Ascending aorta (tissue), 2 donors: Measurements from ENCODE around the gene COL12A1. TPM values are rescaled to one million over a fixed set of nuclear protein-coding genes. Genes with fewer than 3 reads are reported as not detected.
"Not testable (repeated sequence)": the region's sequence is repeated elsewhere in the genome, so short reads cannot be mapped to it uniquely, and the experiment has no call there.

Source experiments
- DNase-seq, 2 donors: peaks; one replicate each; pipeline ENCODE4 v3.0.0-alpha.2; 2019; ENCODE audit warnings: low spot score in 2 of 2
- H3K27ac ChIP-seq, 2 donors: fragments of 200-600 bp; sonication (generic); one replicate each; pipeline ENCODE4 v1.5.1; 2016 to 2017; ENCODE audit warnings: mild to moderate bottlenecking in 1 of 2
- H3K27me3 ChIP-seq: fragments of 200-600 bp; sonication (generic); one replicate; pipeline ENCODE4 v1.5.1; 2017
- H3K36me3 ChIP-seq, 2 donors: fragments of 200-600 bp; sonication (generic); one replicate each; pipeline ENCODE4 v1.5.1; 2016
- H3K4me1 ChIP-seq, 2 donors: fragments of 200-600 bp; sonication (generic); one replicate each; pipeline ENCODE4 v1.5.1; 2016 to 2017; ENCODE audit warnings: mild to moderate bottlenecking in 1 of 2
- H3K4me3 ChIP-seq, 2 donors: fragments of 200-600 bp; sonication (generic); one replicate each; pipeline ENCODE4 v1.5.1; 2016 to 2017; ENCODE audit warnings: mild to moderate bottlenecking in 1 of 2
- H3K9me3 ChIP-seq, 2 donors: fragments of 200-600 bp; sonication (generic); one replicate each; pipeline ENCODE4 v1.5.1; 2016
- intact Hi-C: fragments of 100-400 bp; cut with DNase I; formaldehyde crosslinking; loops from one replicate; pipeline ENCODE4 v1.15.1; 2023
- total RNA-seq: library from RNA; depleted of rRNA; stranded (reverse); fragments of >200 nt; gene quantifications from one replicate; pipeline ENCODE4 v1.1.0, GENCODE V29; 2016
- TF ChIP-seq, protein P1 (sequence below), 3 experiments: fragments of 200-600 bp in 2 of 3; fragments of 450-650 bp in 1 of 3; sonication (generic) in 2 of 3; IDR thresholded peaks; one replicate each; pipeline ENCODE4 v1.5.1; 2016 to 2019; ENCODE audit warnings: antibody characterized with exemption in 3 of 3, mild to moderate bottlenecking in 1 of 3, moderate library complexity in 1 of 3

The COL12A1 gene
- total RNA-seq, 1 donor from 2014 or later = 140 TPM

DNA sequence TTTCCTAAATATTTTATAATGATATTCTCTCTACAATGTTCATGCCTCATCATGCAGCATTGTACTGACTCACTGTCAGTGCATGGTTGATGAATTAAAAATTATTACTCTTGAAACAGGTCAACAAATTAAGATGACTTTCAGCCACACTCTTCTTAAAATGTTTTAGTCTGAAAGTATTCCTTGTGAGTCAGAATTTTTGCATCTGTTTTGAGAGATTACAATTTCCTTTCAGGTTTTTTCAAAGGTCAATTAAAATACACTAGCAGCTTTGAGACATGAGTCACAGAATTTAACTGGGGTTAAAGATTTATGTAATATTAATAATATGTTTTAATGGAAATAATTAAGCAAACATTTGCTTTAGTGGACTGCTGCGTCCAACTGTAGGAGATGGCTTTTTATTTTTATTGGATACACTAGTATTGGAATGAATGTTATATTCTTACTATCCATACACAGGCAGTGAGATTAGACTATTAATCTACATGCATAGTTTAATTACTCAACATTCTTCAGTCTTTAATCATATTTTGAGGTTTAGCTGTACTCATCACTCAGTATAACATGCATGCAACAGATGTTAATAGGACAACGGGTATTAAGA, 9.7 kb downstream of the COL12A1 start:
- Histone ChIP-seq H3K27ac (no peak overlapping the region), H3K36me3 (peaks cover 0 to 14% of the 10 kb centered on the region in 2 donors), H3K4me3 (no peak overlapping the region), H3K4me1 (peaks cover 2 to 5% of the 10 kb centered on the region in 2 donors), H3K9me3 (no peaks in the 10 kb centered on the region), H3K27me3 (no peaks in the 10 kb centered on the region)
- TF ChIP-seq, protein P1, sequence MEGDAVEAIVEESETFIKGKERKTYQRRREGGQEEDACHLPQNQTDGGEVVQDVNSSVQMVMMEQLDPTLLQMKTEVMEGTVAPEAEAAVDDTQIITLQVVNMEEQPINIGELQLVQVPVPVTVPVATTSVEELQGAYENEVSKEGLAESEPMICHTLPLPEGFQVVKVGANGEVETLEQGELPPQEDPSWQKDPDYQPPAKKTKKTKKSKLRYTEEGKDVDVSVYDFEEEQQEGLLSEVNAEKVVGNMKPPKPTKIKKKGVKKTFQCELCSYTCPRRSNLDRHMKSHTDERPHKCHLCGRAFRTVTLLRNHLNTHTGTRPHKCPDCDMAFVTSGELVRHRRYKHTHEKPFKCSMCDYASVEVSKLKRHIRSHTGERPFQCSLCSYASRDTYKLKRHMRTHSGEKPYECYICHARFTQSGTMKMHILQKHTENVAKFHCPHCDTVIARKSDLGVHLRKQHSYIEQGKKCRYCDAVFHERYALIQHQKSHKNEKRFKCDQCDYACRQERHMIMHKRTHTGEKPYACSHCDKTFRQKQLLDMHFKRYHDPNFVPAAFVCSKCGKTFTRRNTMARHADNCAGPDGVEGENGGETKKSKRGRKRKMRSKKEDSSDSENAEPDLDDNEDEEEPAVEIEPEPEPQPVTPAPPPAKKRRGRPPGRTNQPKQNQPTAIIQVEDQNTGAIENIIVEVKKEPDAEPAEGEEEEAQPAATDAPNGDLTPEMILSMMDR (IDR thresholded peaks at IDR 0.05) = no peak
- DNase-seq = no peak
- intact Hi-C loops = no loop called here

DNA sequence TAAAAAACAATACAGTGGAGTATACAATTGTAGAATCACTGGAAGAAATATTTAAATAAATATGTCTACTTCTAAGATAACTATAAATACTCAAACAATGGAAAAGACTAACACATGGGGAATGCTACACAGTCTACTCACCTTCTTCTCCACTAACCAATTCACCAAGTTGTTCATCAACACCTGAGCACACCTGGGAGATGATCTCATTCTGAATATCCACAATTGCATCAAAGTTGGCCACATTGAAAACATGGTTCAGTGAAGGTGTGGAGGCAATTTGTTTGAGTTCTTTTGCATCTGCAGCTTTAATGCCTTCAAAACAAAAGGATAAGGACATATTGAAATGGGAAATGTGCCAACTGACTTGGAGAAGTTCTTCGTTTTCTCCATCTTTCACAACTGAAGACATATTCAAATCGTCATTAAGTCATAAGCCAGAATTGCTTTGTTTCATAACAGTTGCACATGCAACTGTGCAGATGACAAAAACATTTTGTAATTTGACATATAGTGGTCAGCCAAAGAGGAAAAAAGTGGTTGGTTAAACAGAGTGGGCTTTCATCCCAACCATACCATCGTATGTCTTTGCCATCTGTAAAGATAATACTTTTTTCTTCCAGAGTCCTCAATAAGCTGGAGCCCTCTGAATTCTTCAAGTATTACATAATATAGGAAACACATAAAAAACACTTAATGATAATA, 17.5 kb downstream of the COL12A1 start:
- Histone ChIP-seq H3K4me3 (no peak overlapping the region), H3K36me3 (peaks cover 0 to 50% of the 10 kb centered on the region in 2 donors), H3K27ac (no peak overlapping the region), H3K27me3 (no peaks in the 10 kb centered on the region), H3K4me1 (no peaks in the 10 kb centered on the region), H3K9me3 (no peaks in the 10 kb centered on the region)
- intact Hi-C loops = no loop called here
- no peak for DNase-seq
- TF ChIP-seq, protein P1 (IDR thresholded peaks at IDR 0.05) = no peak

DNA sequence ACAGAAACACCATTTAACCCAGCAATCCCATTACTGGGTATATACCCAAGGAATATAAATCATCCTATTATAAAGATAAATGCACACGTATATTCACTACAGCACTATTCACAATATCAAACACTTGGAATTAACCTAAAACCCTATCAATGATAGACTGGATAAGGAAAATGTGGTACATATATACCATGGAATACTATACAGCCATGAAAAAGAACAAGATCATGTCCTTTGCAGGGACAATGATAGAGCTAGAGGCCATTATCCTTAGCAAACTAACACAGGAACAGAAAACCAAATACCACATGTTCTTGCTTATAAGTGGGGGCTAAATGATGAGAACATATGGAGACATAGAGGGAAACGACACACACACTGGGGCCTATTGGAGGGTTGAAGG, 19.3 kb downstream of the COL12A1 start:
- H3K4me1 ChIP-seq, H3K4me3 ChIP-seq, H3K9me3 ChIP-seq, intact Hi-C loops, H3K27me3 ChIP-seq, DNase-seq, H3K27ac ChIP-seq: not testable (repeated sequence)
- H3K36me3 ChIP-seq = peaks cover 0 to 55% of the 10 kb centered on the region in 2 donors

DNA sequence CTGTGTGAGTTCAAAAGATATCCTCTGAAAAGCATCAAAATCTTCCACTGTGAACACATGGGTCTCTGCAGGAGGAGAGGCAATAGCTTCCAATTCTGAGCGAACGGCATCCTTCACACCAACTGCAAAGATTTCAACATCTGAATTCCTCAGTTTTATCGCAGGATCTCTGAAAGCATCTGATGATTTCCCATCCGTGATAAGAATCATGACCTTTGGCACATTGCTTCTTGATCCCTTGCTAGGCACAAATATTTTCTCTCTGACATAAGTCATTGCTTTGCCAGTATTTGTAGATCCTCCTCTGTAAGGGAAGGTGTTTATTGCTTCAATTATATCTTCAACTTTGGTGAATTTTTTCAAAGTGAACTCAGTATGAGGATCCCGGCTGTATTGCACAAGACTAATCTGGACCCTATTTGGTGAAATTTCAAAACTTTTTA, 22.7 kb downstream of the COL12A1 start:
- no peaks in the 10 kb centered on the region for H3K9me3 ChIP-seq
- H3K36me3 ChIP-seq = peaks cover 4 to 47% of the 10 kb centered on the region in 2 donors
- no peak overlapping the region for H3K27ac ChIP-seq
- no peaks in the 10 kb centered on the region for H3K4me1 ChIP-seq
- H3K4me3 ChIP-seq = no peak overlapping the region
- intact Hi-C loops = no loop called here
- no peak for DNase-seq
- no peaks in the 10 kb centered on the region for H3K27me3 ChIP-seq
- TF ChIP-seq, protein P1 (IDR thresholded peaks at IDR 0.05) = no peak

DNA sequence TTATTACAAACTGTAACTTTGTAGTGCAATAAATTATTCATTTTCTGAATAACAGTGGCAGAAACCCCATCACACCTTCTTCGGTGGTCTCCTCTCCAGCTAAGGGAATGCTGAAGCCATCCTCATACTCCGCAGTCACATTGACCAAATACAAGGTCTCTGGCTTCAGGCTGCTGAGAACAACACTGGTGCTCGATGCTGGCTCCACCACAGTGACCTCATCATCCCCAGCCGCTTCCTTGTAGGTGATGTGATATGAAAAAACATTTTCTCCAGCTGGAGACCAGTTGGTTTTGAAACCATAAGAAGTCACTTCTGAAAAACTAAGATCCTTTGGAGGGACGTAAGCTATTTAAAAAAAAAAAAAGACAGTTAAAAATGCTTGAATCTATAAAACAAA, 25.0 kb downstream of the COL12A1 start:
- Histone ChIP-seq H3K36me3 (peaks cover 4 to 36% of the 10 kb centered on the region in 2 donors), H3K27ac (no peak overlapping the region), H3K27me3 (no peaks in the 10 kb centered on the region), H3K9me3 (no peaks in the 10 kb centered on the region), H3K4me3 (no peak overlapping the region), H3K4me1 (no peaks in the 10 kb centered on the region)
- TF ChIP-seq, protein P1 (IDR thresholded peaks at IDR 0.05) = no peak
- intact Hi-C loops = no loop called here
- DNase-seq = no peak

DNA sequence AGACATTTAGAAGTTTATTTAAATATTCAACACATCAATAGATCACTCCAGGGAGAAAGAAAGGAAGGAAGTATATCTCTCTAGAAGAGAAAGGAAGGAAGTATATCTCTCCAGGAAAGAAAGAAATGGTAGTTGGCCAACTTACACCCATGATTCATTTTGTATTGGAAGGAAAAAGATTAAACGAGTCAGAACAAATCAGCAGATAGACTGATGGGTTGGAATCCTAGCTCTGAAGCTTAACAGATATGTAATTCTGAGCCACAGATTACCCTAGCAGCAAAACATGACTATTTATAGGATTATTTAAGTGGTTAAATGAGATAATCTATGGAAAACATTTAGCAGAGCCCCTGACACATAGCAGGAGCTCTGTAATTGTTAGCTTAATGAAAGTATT, 27.1 kb downstream of the COL12A1 start:
- Histone ChIP-seq H3K4me3 (no peak overlapping the region), H3K36me3 (peaks cover 4 to 43% of the 10 kb centered on the region in 2 donors), H3K4me1 (no peaks in the 10 kb centered on the region), H3K9me3 (no peaks in the 10 kb centered on the region), H3K27ac (no peak overlapping the region), H3K27me3 (no peaks in the 10 kb centered on the region)
- no peak for DNase-seq
- TF ChIP-seq, protein P1 (IDR thresholded peaks at IDR 0.05) = no peak
- intact Hi-C loops = no loop called here
